ENCODE measurements around the gene KRTAP10-3.

DNA sequence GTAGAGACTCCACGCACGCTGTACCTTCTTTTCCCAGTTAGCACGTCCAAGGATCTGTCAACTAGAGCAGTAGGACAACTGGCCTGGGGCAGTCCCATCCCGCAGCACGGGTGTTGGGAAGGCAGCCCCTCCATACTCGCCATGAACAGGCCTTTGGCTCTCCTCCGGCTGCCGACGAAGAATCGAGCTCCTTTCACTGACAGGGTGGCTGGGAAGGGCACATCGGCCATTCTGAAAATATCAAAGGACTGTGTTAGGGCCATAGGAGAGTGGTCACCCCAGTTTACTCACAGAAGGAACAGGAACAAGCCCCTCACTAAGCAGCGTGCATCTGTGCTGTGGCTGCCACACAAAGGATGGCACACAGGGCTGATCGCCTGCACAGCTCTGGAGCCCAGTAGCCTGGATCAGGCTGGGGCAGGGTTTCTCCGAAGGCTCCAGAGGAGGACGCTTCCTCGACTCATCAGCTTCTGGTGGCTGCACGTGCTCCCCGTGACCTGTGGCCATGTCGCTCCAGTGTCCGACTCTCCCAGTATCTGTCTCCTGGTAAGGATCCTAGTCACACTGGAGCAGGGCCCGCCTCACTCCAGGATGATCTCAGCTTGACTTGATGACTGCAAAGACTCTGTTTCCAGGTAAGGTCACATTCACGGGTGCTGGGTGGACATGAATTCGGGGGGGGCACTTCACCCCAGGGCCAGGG, 27.5 kb downstream of the KRTAP10-3 start:
- no peak for TF ChIP-seq POLR2A (IDR thresholded peaks at IDR 0.05)
- TF ChIP-seq, protein P1, sequence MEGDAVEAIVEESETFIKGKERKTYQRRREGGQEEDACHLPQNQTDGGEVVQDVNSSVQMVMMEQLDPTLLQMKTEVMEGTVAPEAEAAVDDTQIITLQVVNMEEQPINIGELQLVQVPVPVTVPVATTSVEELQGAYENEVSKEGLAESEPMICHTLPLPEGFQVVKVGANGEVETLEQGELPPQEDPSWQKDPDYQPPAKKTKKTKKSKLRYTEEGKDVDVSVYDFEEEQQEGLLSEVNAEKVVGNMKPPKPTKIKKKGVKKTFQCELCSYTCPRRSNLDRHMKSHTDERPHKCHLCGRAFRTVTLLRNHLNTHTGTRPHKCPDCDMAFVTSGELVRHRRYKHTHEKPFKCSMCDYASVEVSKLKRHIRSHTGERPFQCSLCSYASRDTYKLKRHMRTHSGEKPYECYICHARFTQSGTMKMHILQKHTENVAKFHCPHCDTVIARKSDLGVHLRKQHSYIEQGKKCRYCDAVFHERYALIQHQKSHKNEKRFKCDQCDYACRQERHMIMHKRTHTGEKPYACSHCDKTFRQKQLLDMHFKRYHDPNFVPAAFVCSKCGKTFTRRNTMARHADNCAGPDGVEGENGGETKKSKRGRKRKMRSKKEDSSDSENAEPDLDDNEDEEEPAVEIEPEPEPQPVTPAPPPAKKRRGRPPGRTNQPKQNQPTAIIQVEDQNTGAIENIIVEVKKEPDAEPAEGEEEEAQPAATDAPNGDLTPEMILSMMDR (IDR thresholded peaks at IDR 0.05), result no peak

Data from body of pancreas (tissue), 4 donors.